GM21526 (cell line): ENCODE measurements around the gene RNF207.
A peak's percentile ranks its signal among the peaks of the same experiment; 100 is the strongest.

Source experiments
- ATAC-seq: cut with Tn5 transposase; IDR thresholded peaks from one replicate; pipeline ENCODE4 v1.9.1; 2021; ENCODE audit warnings: moderate library complexity; ENCODE audit not compliant: unreplicated experiment, low FRiP score

The RNF207 gene

DNA sequence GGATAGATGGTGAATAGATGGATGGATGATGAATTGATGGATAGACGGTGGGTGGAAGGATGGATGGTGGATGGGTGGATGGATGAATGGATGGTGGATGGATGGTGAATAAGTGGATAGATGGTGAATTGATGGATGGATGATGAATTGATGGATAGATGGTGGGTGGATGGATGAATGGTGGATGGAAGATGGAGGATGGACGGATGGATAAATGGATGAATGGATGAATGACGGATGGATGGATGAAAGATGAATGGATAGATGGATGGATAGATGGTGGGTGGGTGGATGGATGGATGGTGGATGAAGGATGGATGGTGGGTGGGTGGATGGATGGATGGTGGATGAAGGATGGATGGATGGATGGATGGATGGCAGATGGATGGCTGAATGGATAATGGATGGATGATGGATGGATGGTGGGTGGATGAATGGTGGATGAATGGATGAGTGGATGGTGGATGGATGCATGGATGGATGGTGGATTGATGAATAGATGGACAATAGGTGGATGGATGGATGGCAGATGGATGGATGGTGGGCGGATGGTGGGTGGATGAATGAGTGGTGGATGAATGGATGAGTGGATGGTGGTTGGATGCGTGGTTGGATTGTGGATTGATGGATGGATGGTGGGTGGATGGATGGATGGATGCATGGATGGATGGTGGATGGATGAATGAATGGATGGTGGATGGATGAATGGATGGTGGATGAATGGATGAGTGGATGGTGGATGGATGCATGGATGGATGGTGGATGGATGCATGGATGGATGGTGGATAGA is 31.1 kb upstream of the RNF207 start:
- no peak for ATAC-seq

DNA sequence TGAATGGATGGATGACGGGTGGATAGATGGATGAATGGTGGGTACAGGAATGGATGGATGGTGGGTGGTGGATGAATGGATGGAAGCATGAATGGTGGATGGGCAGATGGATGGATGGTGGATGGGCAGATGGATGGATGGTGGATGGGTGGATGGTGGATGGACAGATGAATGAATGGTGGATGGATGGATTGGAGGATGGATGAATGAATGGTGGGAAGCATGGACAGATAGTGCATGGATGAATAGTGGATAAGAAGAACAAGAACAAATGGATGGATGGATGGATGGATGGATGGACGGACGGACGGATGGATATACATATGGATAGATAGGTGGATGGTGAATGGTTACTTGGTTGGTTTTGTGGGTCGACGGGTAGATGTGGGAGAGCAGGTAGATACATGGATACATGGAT is 30.5 kb upstream of the RNF207 start:
- ATAC-seq = no peak

DNA sequence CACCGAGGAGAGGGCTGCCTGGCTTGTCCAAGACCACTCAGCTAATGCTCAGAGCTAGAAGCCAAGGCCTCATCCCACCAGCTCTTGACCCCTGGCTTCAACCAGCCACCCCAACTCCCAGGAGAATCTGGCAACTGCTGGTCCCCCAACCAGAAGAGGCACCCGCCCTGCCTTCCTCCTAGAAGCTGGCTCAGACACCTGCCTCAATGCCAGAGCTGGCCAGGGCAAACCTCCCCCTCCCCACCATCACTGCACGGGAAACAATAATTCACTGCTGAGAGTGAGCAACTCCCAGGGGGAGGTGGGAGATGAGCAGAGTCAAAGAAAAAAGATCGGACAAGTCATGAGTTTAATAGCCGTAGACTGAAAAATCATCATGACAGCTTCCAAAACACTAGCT is 29.1 kb upstream of the RNF207 start:
- ATAC-seq = no peak

DNA sequence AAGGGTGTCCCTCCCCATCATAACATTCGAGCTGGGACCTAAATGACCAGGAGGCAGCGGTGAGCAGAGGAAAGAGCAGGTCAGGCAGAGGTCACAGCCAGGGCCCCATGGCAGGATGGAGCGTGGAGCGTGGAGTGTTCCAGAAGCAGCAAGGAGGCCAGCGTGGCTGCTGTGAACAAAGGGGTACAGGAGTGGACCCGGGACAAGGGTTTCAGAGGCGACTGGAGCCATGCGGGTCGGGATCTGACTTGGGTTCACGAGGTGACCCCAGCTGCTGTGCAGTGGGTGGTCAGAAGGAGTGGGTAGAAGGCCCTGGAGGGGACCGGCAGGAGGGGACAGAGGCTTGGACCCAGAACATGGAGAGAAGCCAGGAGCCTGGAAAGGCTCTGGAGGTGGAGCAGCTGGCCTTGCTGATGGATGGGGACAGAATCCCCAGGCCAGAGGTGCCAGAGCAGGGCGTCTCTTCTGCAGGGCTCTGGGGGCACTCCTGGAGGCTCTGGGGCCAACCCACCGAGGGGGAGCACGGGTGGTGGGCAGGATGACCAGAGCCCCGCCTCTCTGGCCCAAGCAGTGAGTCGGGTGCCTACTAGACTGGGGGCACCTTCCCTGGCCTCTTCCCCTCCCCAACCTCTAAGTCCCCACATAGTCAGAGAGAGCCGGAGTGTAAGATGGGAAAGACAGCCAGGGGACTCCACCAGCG is 28.1 kb upstream of the RNF207 start:
- ATAC-seq = no peak

DNA sequence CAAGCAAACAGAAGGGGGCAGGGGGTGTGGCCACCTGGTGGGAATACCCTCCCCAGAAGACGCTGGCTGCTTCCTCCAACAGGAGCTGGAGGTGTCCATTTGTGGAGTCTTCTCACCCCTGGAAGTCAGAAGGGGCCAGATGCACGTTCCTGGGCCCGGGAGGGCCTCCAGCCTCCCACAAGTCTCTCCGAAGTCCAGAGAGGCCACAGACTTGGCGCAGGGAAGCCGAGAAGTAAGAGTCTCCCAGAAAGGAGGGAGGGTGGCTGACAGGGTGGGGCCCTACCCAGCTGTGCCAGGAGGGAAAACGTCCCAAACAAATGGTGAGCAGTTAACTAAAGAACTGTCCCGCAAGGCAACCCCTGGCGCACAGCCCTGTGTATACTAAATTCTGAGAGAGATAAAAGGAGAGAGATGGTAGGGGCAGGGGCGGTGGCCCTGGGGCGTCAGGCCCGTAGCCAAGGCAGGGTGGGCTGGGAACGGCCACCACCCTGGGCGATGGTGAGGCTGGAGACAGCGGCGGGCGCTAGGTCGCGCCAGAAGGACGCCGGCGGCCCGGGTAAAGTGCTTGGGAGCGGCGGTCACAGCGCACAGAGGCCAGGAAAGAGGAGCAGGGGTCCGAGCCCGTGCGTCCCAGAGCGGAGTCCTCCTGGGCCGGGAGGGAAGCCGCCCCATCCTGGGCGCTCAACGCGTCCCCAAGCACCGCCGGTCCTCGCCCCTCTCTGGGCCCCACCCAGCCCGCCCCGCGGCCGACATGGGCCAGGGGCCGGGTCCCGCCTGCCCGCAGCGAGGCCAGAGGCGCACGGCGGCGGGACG is 27.0 kb upstream of the RNF207 start:
- ATAC-seq = no peak

DNA sequence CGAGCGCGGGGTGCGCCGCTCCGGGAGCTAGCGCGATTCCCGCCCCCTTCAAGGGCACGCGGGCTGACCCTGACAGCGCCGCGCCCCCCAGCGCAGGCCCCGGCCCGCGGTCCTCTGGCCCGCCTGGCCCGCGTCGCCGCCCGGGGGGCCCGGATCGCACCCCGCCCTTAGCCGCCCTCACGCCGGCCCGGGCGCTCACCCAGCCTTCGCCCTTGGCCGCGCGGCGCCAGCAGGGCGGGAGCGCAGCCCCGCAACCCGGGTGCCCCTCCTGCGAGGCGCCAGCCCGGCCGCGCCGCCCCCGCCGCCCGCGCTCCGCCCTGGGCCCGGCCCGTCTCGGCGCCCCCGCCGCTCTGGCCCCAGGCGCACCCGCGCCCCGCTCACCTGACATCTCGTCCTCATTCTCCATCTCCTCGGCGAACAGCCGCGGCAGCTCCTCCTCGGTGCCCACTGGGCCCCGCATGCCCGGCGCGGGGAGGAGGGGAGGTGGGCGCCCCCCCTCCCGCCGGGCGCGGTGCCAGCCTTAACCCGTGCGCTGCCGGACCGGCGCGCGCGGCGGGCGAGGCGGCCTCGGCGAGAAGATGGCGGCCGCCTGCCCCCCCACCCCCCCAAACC is 26.2 kb upstream of the RNF207 start:
- no peak for ATAC-seq

DNA sequence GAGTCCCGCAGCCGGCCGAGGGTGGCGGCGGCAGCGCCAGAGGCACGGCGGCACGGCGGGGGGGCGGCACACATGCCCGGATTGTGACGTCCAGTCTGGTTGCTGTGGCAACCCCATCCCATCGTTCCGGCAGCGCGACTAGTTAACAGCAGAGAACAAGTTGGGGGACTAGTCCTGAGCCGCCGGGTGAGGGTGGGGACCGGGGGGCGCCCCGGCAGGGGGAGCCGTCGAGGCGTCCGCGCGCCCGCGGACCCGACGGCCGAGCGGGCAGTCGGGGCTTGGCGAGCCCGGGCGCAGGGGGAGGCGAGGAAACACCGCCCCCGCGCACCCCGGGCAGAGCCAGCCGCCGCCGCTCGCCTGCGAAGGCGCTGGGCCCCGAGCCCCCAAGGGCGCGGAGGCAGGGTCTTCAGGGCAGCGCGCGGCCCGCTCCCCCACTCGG is 25.6 kb upstream of the RNF207 start, which contains the start of gene CHD5:
TSS of gene CHD5 (minus strand) at position 54 of the 439 bp plus-strand sequence. CDS start 298 bp downstream, outside the sequence.
- no peak for ATAC-seq

DNA sequence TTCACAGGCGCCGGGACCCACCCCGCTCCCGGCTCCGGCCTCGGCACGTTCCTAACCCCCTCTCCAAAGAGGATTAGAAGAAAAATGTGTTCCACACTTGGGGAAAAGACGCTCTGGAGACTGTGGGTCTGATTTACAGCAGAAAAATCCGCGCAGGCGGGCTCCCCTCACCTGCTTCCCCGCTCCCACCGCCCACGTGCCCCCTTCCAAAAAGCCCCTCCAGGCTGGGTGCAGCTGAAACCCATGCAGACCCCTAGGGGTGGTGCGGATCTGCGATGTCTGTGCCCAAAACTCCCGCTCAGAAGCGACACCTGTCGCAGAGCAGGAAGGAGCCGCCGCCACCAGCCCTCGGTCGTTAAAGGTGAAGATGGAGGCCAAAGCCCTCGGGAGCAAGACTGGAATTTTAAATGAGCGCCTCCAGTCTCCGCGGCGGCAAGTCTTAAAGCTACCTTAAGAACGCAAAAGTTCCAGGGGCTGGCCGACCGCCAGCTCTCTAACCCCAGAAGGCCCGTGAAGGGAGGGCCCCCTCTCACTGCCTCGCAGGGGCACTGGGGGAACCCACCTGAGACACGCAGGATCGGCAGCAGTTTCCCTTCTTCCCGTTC is 25.1 kb upstream of the RNF207 start:
- no peak for ATAC-seq

DNA sequence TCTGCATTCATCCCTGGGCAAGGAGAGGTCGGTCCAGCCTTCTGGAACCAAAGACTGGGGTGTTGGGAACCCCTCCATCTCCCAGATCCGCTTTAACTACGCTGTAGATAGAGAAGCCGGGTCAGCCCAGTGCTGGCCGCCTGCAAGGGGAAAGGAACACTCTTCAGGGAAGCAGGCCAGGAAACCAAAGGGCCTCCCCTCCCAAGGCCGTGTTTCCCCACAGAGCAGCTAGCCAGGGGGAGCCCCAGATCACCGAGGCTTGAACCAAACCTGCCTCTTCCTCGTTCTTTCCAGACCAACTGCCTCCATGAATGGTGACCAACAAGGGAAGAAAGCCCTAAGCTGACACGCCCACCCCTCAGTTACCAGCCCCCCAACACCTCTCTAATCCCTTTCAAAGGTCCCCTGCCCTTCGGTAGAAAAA is 24.6 kb upstream of the RNF207 start:
- no peak for ATAC-seq

DNA sequence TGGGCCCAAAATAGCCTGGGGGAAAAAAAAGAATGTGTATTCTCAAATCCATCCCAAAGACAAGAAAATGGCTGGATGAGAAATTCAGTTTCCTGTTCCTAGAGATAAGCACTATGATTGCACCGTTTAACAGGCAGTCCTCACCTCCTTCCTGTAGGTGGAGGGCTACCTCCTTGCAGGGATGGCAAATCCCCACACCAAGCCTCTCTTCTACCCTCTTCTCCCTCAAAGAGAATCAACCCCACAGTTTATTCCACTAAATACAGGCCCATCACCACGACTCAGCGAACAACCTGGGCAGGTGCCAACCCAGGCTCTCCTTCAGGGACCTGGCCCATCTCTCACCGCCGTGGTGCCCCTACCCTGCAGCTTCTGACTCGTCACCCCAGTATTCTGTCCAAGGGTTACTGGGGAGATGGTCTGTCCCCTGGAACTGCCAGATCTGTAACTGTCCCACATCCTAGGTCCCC is 22.4 kb upstream of the RNF207 start:
- no peak for ATAC-seq

DNA sequence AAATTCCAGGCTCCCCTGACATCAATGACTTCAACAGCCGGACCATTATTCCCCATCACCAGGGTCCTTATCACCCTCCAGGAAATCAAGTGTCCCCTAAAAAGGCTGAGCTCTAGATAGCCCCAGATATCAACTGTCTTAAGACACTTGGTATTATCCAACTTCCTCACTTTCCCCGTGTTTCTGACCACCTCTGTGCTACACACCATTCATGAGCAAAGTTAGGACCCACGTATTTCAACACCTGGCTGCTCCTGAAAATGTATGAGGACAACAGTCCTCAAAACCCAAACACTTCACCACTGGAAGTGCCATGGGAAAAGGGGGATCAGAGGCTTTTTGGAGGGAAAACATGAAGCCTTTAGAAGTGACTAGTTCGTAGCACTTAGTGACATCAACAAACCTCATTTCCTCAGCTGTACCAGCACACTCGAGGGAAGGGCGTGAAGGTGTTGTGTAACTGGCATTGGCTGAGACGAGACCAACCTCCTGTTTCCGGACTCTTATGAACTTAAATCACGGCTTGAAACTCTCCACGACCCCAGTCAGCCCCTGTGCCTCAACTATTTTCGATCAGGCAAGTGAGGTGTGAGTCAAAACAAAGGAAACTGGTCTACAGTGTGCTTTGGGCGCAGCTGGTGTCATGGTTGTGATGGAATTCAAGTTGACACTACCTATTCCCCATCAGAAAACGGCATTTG is 21.7 kb upstream of the RNF207 start:
- ATAC-seq = no peak

DNA sequence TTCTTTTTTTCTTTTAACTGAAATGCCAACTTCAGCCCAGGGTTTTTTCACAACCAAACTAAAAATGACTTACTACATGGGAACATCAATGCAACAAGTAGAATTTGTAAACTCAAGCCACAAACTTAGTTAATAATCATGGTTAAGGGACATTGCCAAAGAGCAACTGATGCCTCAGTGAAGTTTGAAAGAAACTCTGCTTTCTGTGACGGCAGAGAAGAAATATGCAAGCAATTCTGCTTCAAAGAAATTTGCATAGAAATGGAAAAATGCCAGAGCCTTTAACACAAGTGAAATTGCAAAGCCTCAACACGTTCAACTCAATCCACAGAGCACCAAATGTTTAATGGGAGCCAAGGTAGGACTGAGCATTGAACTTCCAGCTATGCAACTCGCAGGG is 20.8 kb upstream of the RNF207 start:
- no peak for ATAC-seq

DNA sequence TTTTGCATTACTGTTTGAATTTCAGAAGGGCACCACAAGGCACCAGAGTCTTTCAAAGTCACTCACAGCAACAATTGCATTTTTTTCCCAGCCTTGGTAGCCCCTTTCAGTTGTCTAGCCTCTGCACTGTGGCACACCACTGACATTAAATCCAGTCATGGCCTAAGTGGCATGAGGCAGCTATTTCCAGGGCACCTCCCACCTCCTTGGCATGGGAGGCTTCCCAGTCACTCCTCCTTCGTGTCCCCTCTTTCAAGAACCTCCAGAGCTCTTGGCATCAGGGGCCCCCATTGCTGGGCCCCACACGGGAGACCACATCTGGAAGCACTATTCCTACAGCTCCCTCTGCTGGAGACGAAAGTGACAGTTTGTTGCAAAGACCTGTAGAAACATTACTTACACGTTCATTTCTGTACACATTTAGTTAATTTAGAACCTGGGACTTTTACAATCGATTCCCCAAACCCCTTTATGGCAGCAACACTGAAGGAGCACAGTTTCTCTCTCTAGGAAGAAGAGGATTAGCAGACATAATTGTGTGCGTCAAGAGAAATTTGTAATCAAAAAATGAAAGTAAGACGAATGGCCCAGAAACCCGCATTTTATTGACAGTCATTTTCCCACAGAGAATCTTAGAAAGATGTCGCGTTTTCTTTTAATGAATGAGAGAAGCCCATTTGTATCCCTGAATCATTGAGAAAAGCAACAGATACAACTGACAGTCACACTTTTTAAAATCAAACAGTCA is 20.1 kb upstream of the RNF207 start:
- no peak for ATAC-seq

DNA sequence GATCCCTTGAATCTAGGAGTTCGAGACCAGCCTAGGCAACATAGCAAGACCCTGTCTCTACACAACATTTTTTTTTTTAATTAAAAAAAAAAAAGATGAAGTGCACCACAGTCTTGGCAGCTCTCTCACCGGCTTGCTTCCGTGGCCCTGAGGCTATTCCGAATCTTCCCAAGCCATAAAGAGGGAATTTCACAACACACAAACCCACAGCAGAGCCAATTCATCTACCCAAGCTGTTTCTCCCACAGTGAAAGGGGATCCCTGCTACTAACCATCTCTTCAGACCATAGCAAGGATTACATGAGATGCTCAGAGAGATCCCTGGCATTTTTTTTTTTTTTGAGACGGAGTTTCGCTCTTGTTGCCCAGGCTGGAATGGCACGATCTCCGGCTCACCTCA is 17.5 kb upstream of the RNF207 start:
- no peak for ATAC-seq

DNA sequence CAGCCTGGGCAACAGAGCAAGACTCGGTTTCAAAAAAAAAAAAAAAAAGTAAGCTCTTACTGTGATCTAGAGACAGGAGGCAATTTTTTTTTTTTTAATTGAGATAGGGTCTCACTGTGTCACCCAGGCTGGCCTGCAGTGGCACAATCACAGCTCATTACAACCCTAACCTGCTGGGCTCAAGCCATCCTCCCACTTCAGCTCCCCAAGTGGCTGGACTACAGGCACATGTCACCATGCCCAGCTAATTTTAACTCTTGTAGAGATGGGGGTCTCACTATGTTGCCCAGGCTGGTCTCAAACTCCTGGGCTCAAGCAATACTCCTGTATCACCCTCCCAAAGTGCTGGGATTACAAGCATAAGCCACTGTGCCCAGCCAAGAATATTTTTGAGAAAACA is 14.0 kb upstream of the RNF207 start:
- ATAC-seq = no peak

DNA sequence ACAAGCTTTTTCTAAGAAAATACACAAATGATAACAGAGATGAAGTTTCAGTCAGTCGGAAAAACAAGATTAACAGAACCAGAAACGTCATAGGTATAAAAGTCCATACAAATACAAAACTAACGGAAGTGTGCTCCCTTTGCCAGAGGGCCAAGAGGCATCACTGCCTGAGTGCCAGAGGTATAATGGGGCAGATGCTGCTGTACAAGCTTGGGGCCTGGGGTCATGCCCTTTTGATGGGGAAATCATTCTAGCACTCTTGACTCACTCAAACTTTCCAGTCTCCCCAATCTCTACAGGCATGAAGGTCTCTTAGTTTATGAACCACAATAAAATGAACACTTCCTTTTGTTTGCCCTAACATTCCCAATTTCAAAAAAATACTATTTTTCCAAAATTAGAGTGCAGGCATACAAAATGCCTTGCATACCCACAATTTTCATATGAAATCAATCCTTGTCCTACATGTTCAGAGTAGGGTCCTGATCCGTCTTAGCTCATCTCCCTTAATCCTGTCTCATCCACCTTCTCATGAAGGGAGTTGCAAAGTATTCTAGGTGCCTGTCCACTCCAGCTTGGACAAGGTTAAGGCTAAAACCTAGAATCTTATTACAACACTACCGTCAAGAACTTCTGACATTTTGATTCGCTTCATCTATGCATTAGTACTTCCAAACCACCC is 8.0 kb upstream of the RNF207 start:
- ATAC-seq = no peak

DNA sequence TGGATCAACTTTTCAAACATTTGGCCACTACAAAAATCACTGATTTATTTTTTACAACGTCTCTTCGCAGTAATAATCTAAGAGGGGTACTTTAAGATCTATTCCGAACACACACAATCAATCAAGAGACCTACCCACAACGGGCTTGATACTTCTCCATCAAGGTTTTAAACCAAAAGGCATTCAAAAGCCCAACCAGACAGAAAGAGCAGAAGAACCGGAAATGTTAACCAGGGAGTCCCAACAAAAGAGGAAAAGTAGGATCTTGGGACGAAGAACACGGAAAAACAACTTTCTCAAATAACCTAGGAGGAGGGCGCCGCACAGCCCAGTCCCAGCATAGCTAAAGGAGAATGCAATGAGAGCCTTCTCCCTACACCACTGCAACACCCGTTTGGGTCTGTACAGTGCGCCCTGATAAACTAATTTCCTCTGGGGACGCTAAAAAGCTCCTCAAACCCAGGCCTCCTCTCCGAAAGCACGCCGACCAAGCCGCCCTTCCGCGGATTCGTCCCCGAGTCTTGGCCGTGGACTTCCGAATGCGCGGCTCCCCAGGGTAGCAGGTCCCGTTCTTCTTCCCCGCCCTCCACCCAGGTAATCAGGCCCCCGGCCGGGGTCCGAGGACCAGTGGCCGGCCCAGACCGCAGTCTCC is 7.1 kb upstream of the RNF207 start:
- peak; percentile 14 for ATAC-seq
